Left cardiac atrium (tissue), 4 donors: Measurements from ENCODE around the gene ABHD12. TPM values are rescaled to one million over a fixed set of nuclear protein-coding genes. Genes with fewer than 3 reads are reported as not detected.
"Not testable (repeated sequence)": the region's sequence is repeated elsewhere in the genome, so short reads cannot be mapped to it uniquely, and the experiment has no call there.

ENCODE experiments used
- ATAC-seq, 2 donors: fragments of 200-7000 bp; cut with Tn5 transposase; one replicate each; pipeline ENCODE4 v1.9.1; 2020; ENCODE audit warnings: mild to moderate bottlenecking in 2 of 2, moderate library complexity in 2 of 2
- DNase-seq: peaks from one replicate; pipeline ENCODE4 v3.0.0-alpha.2; 2020
- intact Hi-C, 2 donors: fragments of 100-400 bp; cut with DNase I; formaldehyde crosslinking; loops; one replicate each; pipeline versions ENCODE4 v1.14.1 to v1.15.1; 2022 to 2023
- total RNA-seq, 2 donors: library from RNA; stranded (reverse); fragmentation: NEBNext Ultra II Directional; extraction: Animal tissue kit (Norgen Biotek cat#: 25700); gene quantifications; one replicate each; pipeline ENCODE4 v1.2.1, GENCODE V29; 2021
- donor health status: DM: no; HTN: yes; CAD: no.
- donor health status: DM: no; HTN: yes; CAD: no; lungs with severe emphysema.
- donor health status: DM: yes; HTN: yes; CAD: no.
- donor health status: Dilated cardiomyopathy.

Gene ABHD12
- total RNA-seq, 2 donors from 2014 or later = 22.6 to 30.2 TPM

- DNase-seq = no peak
- intact Hi-C loops = no loop called here
- ATAC-seq = peak in 1 of 2 donors; percentile 51
Measured at GRCh38 chr20:25360631-25361286, 29.9 kb downstream of the ABHD12 start.

GRCh38 chr20:25356271-25356933 is 34.2 kb downstream of the ABHD12 start:
- no peak for DNase-seq
- intact Hi-C loops = no loop called here
- ATAC-seq = peak; percentile 26 to 50

- DNase-seq (no peak), ATAC-seq (no peak)
- intact Hi-C loops = no loop called here
Measured at GRCh38 chr20:25355866-25356265, 34.8 kb downstream of the ABHD12 start.

- no peak for ATAC-seq
- no peak for DNase-seq
- intact Hi-C loops = no loop called here
Measured at GRCh38 chr20:25355011-25355595, 35.5 kb downstream of the ABHD12 start.

GRCh38 chr20:25353747-25354705 is 36.6 kb downstream of the ABHD12 start:
- DNase-seq (no peak), ATAC-seq (no peak)
- intact Hi-C loops = no loop called here

GRCh38 chr20:25353353-25353746 is 37.3 kb downstream of the ABHD12 start:
- ATAC-seq = no peak
- intact Hi-C loops = no loop called here
- DNase-seq = no peak

GRCh38 chr20:25352746-25353145 is 37.9 kb downstream of the ABHD12 start:
- intact Hi-C loops = no loop called here
- ATAC-seq = no peak
- DNase-seq = no peak

GRCh38 chr20:25351024-25351360 is 39.6 kb downstream of the ABHD12 start:
- intact Hi-C loops = no loop called here
- DNase-seq = no peak
- ATAC-seq = no peak

- DNase-seq = no peak
- no peak for ATAC-seq
- intact Hi-C loops = no loop called here
Measured at GRCh38 chr20:25346349-25346748, 44.3 kb downstream of the ABHD12 start.

- intact Hi-C loops = no loop called here
- DNase-seq = no peak
- ATAC-seq = no peak
Measured at GRCh38 chr20:25345721-25346120, 44.9 kb downstream of the ABHD12 start.

GRCh38 chr20:25344634-25345033 is 46.0 kb downstream of the ABHD12 start:
- ATAC-seq (no peak), DNase-seq (no peak)
- intact Hi-C loops = no loop called here

GRCh38 chr20:25341716-25342680 is 48.6 kb downstream of the ABHD12 start:
- intact Hi-C loops = no loop called here
- ATAC-seq (no peak), DNase-seq (no peak)

GRCh38 chr20:25340380-25340779 is 50.3 kb downstream of the ABHD12 start:
- intact Hi-C loops = no loop called here
- no peak for ATAC-seq
- DNase-seq = no peak

- DNase-seq (no peak), ATAC-seq (no peak)
- intact Hi-C loops = no loop called here
Measured at GRCh38 chr20:25339608-25340007, 51.0 kb downstream of the ABHD12 start.

- intact Hi-C loops = no loop called here
- peak in 1 of 2 donors; percentile 65 for ATAC-seq
- DNase-seq = no peak
Measured at GRCh38 chr20:25338112-25339023, 52.3 kb downstream of the ABHD12 start.

GRCh38 chr20:25336561-25337422 is 53.8 kb downstream of the ABHD12 start:
- no peak for DNase-seq
- intact Hi-C loops = no loop called here
- peak; percentile 32 to 61 for ATAC-seq

GRCh38 chr20:25334972-25335371 is 55.7 kb downstream of the ABHD12 start:
- DNase-seq, intact Hi-C loops, ATAC-seq: not testable (repeated sequence)
